TTC549 (cell line): Measurements from ENCODE around the gene SLC16A6.
"Not testable (repeated sequence)": the region's sequence is repeated elsewhere in the genome, so short reads cannot be mapped to it uniquely, and the experiment has no call there.

Experiments used
- FAIRE-seq: peaks from 2 replicates; lab custom pipeline; 2012; peaks lifted over from hg19 to GRCh38; lab: Jason Lieb, UNC

SLC16A6 gene

DNA sequence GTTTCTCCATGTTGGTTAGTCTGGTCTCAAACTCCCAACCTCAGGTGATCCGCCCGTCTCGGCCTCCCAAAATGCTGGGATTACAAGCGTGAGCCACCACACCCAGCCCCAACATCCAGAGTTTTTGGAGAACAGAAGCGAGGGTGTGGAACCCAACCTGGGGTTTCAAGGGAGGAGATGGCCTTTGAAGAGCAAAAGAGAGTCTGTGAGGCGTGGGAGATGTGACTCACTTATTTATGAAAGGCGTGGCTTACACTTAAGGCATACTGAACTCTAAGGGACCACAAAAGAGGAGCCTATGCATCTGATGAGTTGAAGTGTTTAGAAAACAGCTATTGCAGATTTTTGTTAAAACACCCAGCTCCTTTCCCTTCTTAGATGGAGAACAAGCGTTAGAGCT, 19.2 kb upstream of the SLC16A6 start:
- FAIRE-seq = no peak

DNA sequence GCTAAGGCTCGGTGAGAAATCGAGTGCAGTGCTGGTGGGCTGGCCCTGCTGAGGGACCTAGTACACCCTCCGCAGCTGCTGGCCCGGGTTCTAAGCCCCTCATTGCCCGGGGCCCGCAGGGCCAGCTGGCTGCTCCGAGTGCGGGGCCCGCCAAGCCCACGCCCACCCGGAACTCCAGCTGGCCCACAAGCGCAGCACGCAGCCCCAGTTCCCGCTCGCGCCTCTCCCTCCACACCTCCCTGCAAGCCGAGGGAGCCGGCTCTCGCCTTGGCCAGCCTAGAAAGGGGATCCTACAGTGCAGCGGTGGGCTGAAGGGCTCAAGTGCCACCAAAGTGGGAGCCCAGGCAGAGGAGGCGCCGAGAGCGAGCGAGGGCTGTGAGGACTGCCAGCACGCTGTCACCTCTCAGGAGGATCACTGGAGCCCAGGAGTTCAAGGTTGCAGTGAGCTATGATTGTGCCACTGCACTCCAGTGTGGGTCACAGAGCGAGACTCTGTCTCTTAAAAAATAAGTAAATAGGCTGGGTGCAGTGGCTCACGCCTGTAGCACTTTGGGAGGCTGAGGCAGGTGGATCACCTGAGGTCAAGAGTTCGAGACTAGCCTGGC, 18.2 kb upstream of the SLC16A6 start:
- FAIRE-seq = not testable (repeated sequence)

DNA sequence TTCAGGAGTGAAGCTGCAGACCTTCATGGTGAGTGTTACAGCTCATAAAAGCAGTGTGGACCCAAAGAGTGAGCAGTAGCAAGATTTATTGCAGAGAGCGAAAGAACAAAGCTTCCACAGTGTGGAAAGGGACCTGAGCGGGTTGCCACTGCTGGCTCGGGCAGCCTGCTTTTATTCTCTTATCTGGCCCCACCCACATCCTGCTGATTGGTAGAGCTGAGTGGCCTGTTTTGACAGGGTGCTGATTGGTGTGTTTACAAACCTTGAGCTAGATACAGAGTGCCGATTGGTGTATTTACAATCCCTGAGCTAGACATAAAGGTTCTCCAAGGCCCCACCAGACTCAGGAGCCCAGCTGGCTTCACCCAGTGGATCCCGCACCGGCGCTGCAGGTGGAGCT, 17.6 kb upstream of the SLC16A6 start:
- not testable (repeated sequence) for FAIRE-seq

DNA sequence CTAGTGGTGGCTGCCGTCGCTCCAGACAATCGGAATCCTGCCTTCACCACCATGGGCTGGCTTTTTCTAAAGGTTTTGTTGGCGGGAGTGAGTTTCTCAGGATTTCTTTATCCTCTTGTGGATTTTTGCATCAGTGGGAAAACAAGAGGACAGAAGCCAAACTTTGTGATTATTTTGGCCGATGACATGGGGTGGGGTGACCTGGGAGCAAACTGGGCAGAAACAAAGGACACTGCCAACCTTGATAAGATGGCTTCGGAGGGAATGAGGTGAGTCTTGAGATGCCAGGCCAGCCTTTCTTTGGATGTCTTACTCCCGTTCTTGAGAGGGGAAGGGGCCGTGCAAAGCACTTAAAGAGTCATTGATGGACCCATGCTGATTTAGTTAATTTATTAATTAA, 16.5 kb upstream of the SLC16A6 start:
- no peak for FAIRE-seq

DNA sequence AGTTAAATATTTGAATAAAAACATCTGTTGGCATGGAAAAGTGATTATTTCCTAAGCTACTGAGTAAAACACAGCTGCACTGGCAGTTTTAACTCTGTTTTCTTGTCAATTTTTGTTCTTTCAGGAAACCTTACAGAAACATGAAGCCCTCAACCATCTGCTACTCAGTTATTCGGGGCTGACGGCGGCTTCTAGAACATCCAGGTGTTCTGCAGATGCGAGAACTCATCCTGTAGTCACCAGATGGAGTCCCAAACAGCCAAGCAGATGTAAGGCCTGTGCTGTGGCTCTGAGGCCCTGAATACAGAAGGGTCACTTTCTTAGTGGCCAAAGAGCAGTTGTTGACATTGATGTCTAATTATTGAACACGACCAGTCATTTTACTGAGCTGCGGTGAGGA, 15.9 kb upstream of the SLC16A6 start:
- FAIRE-seq = no peak

DNA sequence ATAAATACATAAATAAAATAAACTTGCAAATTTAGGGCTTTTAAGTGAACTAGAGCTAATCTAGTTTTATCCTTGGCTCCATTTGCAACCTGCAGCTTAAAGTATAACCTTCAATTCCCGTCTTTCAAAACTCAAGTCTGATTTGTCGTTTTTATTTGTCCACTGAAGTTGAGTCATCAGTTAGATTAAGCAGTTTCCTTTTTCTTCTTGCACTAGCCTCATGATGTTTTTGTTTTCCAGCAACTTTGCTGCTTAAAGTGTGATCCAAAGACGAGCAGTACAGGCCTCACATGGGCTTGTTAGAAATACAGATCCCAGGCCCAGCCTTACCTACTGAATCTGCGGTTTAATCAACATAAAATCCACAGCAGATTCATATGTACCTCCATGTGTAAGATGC, 14.2 kb upstream of the SLC16A6 start:
- no peak for FAIRE-seq

DNA sequence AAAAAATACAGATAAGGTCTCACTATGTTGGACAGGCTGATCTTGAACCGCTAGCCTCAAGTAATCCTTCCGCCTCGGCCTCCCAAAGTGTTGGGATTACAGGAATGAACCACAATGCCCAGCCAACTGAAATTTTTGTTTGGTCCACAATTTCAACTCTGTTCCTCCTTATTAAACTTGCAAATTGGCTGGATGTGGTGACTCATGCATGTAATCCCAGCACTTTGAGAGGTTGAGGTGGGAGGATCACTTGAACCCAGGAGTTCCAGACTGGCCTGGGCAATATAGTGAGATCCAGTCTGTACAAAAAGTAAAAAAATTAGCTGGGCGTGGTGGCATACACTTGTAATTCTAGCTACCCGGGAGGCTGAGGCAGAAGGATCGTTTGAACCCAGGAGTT, 13.8 kb upstream of the SLC16A6 start:
- no peak for FAIRE-seq

DNA sequence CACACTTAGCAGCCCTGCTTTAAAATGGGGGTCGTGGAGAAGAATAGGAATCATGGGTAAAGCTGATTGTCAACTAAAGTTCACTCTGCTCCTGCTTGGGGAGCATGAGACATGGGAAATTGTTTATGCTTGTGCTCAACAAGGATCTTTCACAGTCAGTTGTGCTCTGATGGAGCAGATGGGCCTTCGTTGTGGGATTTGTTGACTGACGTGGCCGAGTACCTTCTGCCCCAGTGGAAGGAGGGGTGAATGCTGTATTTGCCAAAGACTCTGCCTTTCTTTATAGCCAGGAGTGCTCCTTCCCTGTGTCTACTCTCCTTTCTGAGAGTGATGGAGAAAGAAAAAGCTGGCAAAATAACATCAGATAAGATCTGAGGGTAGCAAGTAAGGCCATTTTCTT, 11.7 kb upstream of the SLC16A6 start:
- FAIRE-seq = no peak

DNA sequence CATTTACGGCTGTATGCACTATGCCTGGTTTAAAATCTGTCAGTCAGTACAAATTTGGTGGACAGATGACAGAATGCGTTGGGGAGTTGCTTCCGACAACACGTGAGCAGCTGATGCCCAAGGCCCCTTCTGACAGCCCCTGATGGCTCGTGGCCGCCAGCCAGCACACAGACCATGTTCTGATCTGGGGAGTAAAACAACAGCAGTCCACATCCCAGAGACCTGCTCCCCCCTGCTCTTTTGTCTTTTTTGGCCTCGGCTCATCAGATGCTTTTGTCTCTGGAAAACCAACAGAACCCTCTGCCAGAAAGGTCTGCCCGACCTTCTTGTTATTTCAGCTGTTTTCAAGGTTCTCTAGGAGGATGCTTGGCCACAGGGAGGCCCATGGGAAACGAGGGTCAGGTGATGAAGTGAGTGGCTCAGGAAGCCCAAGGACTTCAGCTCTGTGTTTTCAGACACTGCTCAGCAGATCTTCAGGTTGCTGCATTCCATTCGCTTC, 11.2 kb upstream of the SLC16A6 start:
- no peak for FAIRE-seq

DNA sequence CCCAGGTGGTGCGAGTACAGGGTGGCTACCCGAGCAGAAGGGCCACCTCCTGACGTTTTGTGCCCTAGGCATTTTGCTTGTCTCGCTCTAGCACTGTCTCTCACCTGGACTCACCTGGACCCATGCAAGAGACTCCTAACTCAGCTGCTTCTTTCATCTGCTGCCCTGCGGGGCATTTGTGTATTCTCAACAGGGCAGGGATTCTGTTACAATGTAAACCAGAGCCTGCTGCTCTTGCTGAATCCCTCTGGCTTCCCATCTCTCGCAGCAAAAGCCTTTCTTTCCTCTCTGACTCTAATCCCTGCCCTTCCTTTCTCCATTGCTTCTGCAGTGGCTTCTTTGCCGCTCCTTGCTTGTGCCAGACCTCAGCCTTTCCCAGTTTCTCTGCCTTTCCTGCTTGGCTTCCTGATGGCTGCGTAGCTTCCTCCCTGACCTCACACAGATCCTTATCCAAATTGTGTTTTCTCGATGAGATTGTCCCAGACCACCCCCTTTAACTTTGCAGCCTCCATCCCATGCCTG, 10.6 kb upstream of the SLC16A6 start:
- no peak for FAIRE-seq

DNA sequence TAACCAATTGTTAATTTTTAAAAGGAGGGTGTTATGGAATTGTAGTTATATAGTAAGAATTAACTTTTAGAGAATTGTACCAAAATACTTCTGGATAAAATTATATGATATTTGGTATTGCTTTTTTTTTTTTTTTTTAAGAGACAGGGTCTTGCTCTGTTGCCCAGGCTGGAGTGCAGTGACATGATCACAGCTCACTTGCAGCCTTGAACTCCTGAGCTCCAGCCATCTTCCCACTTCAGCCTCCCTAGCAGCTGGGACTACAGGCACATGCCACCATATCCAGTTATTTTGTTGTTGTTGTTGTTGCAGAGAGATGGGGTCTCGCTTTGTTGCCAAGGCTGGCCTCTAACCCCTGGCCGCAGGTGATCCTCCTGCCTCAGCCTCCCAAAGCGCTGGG, 8.9 kb upstream of the SLC16A6 start:
- no peak for FAIRE-seq

DNA sequence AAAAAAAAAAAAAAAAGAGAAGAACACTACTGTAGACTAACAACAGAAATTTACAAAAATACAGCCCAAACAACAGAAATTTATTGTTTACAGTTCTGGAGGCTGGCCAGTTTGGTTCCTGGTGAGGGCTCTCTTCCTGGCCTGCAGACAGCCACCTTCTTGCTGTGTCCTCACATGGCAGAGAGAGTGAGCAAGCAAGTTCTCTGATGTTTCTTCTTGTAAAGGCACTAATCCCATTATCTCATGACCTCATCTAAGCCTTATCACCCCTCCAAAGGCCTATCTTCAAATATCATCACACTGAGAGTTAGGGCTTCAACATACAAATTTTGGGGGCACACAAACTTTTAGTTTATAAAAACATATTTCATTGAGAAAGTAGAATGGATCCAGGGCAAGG, 7.7 kb upstream of the SLC16A6 start:
- FAIRE-seq = no peak

DNA sequence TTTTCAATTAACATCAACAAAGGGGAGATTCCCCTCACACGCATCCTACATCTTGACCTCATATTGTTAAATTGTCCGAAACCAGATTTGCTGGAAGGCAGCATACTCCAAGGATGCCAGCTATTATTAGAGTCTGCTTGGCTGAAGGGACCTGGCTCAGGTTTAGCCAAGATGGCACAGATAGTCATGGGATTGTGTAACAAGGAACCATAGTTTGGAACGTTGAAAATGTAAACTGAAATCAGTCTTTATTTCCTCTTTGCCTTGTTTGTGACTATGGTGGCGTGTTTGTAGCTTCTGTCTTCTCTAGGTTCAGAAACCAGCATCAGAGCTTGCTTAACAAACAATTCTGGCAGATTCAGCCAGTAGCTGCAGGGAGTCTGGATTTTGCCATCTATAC, 6.3 kb upstream of the SLC16A6 start:
- no peak for FAIRE-seq

DNA sequence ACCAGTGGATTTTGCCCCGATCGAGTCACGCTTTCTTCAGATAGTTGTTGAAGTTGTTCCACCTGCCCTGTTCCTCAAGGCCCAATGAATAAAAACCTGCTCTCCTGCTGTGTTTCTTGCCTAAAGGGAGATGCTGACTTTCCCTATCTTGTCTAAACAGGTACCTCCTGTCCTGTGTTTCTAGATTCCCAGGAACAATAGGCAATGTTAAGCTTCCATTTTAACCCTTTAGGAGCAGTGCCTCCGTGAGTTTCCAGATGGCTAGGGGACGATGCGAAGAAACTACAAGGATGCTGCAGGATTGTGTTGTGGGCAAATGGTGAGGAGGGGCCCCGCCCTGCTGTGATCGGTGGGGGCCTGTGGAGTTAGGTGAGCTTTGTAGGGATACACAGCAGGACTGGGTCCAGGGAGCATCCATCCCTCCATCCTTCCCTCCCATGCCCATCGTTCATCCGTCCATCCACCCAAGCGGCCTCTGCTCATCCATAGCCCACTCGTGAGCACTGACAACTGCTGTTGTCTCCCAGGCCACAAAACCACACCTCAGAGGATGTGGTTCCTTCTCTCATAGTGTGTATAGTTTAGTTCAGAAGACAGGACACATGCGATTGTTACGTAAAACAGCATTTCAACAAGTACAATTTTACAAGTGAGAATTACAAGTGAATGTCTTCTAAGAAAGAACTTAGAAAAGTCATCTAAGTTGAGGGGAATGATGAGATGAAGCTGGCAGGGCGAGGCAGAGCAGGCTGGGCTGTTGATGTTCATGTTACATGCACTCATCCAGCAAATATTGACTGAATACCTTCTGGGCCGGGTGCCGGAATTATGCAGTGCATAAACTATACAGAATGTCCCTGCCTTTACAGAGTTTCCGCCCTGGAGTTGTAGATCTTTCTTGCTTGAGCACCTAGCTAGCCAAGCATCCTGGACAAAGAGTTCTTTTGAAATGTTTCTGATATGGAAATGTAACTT, 5.6 kb upstream of the SLC16A6 start:
- no peak for FAIRE-seq

DNA sequence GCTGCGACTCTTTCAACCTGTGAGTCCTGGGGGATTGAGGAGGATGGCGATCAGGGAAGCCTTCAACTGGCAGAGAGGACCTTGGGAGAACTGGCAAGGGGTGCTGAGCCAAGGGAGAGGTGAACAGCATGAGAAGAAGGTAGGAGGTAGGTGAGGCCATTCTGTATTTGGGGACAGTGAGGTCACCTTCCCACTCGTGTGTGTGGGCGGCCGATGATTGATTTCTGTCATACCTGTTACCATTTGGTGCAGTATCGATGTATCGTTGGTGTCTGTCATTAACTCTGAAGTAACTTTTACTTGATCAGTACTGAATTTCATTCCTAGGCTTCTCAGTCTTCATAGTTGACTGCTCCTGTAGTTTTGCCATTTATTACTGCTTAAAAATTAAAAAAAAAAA, 4.2 kb upstream of the SLC16A6 start:
- FAIRE-seq = no peak

DNA sequence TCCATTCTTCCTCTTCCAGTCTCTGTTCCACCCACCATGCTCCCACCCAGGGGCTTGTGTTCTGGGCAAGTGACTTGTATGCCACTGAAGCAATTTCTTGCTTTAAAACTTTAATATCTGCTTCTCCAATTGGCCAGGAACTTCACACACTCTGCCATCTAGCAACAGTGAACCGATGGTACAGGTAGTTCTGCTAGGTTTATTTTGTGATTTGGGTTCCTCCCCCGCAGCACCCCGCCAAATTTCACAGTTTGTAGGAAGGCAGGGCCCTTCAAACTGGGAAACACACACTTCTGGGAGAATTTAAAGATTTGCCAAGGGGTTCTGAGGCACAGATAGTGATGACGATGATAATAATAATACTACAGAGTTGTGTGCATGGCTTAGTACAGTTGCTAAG, 3.7 kb upstream of the SLC16A6 start:
- FAIRE-seq = no peak

DNA sequence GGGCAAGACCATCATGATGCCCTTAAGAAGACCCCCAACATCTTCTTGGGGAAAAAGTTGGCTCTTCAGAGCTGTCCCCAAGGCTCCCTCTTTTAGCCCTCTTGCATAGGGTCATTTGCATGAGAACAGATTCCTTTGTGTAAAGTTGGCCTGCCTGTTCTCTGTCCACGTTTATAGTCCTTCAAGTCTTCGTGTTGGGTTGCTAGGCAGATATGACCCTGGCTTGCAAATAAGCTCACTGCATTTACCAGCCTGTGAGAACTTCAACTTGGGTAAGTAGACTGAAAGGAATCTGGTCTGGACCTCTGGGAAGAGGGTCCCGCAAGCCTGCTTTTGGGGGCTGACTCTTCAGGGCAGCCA, 3.2 kb upstream of the SLC16A6 start:
- no peak for FAIRE-seq

DNA sequence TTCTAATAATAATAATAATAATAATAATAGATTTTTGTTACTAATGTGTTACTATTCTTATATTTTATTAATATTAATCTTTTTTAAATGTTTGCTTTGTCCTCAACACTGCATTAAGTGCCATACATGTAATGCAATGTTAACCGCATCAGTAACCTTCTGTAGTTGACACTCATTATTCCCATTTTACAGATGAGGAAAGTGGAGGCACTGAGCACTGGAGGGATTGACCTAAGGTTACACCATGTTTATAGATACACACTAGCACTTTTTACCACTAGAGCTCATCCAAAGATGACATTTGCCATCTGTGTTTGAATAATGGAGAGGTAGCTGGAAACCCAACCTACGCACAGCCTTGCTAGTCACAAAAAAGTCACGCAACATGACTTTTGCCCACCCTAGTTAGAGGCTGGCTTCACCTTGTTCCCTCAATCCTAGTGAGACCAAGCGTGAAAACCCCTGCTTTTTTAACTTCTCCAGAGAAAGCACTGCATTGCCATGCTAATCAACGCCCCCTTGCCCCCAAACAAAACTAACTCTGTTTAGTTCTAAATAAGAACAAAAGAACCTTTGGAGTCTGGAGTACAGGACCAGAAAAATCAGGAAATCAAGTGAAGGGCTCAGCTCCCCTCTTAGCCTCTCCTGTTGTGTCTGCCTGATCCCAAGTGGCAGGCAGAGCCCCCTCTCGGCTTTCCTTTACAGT, 2.7 kb upstream of the SLC16A6 start:
- FAIRE-seq = no peak

DNA sequence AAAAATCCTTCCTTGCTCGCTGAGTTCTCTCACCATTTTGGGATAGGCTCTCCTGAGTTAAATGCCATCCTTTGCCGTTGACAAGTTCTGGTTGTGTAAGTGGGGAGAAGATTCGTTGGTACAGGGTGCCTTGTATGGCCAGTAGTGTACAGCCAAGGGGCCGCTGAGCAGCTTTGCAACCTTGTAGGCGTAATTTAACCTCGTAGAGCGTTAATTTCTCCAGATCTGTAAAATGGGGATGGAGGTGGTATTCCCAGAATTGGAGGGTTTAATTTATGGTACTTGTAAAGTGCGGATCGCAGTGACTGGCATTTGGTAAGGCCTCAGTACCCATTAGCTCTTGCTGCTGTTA, 1.7 kb upstream of the SLC16A6 start:
- no peak for FAIRE-seq

DNA sequence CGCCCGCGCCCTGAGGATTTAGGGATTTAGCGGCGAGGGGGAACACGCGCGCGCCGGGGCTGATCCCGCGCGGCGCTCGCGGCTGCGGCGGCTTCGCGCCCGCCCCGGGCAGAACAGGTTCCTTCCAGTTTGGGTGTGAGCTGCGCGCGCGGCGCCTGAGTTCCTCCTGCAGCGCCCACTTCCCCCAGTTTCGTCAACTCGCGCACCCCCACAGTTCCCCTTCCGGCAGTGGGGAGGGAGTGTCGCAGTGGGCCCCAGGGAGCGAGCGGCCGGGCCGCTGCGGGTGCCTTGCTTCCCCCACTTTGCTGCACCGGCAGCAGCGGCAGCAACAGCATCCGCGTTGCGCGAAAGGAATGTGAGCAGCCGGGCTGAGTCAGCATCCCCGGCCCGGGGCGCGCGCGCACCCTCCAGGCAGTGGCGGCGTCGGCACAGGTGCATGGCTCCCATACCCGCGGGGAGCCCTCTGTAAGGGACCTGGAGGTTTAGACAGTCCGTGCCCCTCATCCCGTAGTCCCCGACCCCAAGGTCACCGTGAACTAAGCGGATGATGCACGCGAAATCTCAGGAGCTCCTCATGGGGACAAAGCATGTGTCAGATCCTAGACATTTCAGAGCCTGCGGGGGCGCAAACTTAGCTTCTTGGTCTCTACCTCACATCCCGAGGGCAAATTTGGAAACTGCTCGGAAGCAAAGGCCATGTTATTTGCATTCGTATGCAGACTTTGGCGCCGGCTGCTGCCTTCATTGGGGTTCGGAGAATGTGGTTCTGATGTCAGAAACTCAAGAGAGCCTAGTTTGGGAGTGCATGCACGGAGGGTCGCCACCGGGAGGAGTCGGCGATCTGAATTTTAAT, 1.1 kb upstream of the SLC16A6 start:
- FAIRE-seq = no peak

DNA sequence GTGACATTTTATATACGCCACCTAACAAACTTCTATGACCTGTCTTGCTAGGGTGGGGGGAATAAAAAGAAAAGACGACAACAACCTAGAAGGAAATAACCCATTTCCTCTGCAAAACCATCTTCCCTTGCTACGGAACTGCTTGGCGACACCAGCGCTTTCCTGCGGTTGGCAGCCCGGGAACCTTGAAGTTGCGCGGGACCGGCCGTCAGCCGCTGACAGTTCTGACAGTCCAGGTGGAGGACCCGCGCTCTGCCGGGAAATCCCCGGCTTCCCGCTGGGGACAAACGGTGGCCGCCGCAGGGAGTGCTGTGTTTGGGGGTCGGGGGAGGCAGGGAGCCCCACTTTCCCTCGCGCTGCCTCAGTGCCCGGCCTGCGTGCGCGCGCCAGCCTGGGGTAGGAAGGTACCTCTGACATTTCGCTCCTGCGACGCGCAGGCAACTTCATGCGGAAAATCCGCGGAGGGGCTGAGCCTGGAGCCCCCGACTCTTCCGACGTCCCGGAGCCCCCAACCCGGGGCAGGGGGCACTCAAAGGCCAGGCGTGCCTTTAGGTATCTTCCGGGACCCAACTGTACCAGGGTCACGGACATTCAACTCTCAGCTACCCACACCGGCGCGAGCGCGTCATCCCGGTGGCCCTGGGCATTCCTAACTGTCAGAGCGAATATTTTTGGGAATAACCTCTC, 516 bp downstream of the SLC16A6 start:
- FAIRE-seq = no peak

DNA sequence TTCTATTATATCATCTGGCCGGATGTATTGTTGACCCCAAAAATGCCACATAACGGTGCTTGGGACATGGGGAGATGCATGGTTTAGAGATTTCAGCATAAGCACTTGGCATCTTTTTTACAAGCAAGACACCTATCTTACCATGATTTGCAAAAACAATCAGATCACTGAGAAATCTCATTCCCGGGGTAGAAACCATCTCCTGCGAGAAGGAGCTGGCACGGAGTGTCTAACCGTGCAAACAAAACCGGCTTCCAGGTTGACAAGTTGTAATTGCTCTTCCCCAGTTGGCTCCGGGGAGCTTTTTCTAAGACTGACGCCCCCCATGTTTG, 1.0 kb downstream of the SLC16A6 start:
- no peak for FAIRE-seq
